GM21390 (cell line): ENCODE data around the gene YBEY.

Experiments
- ATAC-seq: cut with Tn5 transposase; IDR thresholded peaks from one replicate; pipeline ENCODE4 v1.9.1; 2021; ENCODE audit not compliant: unreplicated experiment

The YBEY gene

DNA sequence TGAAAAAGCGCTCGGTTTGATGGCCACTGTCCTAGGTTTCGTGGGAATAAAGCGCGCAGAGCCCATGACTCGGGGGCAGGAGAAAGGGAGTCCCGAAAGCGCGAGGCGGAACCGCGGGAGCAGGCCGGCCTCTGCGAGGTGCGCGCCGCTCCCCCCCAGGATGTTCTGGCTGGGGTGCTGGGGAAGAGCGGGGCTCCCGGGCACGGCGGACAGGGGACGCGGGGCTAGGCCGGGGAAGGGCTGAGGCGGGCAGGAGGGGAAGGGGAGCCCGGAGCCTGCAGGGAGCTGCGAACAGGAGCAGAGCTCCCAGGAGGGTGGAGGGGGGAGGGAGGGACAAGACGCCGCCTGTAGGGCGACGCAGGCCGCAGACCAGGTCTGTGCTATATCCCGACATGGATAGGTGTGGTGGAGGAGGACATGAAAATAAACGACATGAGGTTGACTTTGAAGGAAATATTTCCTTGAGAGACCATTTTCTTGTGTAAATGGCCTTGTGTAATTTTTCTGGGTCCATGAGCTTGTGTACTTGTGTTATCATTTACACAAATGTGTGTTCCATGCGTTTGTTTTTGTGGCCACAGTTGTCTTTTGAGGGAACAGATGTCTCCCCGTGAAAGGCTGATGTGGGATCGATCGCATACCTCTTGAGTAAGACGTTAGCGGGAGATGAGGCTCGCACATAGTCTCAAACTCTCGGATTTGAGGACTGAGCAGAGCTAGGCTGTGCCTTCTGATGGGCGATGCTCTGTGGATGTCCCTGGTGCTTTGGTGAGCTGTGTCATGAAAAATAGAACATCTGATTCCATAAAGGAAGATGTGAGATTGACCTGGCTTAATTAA, 39.2 kb downstream of the YBEY start:
- no peak for ATAC-seq

DNA sequence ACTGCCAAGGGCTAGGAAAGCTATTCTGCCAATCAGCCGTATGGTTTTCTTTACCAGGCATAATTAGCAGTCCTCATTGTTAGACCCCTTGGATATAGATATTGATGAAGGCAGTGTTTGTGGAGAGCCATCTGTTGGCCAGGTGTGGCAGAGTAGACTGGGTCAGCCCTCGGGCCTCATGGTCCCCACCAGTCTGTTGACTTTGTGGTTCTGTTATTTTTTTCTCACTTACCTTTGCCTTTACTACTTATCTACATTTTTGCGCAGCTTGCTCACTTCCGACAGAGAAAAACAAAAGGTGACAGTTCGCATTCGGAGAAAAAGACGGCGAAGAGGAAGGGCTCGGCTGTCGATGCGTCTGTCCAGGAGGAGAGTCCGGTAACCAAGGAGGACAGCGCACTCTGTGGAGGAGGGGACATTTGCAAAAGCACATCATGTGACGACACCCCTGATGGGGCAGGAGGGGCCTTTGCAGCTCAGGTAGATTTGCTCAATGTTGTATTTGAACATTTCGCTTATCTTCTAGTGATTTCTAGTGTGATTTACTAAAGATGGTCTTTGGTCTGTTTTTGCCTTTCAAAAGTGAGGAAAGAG, 40.1 kb downstream of the YBEY start:
- ATAC-seq, result no peak

DNA sequence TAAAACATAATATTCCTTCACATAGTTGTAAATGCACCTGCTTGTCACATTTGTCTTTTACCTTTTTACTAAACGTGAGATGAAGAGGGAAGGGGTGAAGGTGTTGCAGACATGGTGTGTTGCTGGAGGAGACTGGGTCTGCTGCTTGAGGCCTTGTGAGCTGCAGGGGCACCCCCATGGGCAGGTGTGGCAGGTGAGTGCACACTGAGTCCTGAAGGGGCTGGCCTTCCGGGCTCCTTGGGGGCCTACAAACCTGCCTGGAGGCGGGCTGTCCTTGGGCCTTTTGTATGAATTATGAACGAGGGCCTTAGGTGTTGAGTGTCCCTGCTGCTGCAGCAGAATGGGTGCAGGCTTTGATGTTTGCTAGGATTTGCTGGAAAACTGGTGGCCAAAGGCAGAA, 41.6 kb downstream of the YBEY start:
- no peak for ATAC-seq

DNA sequence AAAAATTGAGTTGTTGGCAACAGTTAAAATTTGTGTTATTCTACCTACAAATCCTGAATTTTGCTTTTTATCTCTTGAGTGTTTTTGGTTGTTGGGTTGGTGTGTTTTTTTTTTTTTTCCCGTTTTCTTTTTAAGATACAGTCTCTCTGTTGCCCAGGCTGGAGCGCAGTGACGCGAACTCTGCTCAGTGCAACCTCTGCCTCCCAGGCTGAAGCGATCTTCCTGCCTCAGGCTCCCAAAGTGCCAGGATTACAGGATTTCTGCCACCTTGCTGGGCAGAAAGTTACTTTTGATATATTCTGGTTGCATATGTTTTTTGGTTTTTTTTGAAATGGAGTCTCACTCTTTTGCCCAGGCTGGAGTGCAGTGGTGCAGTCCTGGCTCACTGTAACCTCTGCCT, 42.0 kb downstream of the YBEY start:
- ATAC-seq, result no peak

DNA sequence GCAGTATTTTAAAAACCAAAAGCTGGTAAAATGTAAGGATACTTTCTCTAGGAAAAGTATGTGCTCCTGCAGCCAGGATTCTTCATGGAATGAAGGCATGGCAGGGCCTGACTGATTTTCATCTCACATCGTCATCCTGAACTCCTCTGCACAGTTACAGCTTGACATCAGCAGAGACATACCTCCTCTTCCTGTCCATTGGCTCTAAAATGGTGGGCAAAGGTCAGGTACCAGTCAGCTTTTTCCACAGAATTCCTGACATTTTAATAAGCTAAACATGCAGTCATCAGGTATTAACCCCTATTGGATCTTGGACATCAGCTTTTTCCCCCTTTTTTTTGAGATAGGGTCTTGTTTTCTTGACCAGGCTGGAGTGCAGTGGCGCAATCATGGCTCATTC, 43.7 kb downstream of the YBEY start:
- no peak for ATAC-seq

DNA sequence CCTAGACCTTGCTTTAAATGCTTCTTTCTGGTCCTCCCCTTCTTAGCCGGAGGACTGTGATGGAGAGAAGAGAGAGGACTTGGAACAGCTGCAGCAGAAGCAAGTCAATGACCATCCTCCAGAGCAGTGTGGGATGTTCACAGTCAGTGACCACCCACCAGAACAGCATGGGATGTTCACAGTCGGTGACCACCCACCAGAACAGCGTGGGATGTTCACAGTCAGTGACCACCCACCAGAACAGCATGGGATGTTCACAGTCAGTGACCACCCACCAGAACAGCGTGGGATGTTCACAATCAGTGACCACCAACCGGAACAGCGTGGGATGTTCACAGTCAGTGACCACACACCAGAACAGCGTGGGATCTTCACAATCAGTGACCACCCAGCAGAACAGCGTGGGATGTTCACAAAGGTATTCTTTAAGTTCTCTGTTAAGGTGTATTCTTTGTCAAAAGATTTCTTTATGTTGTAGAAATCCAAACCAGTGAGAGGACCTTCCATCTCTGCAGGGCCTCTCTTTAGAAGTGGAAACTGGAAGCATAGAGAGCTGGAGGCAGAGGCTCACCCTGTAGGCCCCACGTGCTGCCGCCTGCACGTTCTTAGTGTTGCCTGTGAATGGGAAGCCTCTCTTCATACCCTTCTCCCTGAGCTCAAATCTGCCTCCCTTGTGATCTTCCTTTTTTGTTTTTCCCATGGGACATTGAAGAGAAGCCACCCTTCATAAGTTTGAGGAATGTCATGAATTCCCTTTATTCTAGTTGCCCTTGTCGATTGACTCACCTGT, 48.4 kb downstream of the YBEY start:
- ATAC-seq, result no peak

DNA sequence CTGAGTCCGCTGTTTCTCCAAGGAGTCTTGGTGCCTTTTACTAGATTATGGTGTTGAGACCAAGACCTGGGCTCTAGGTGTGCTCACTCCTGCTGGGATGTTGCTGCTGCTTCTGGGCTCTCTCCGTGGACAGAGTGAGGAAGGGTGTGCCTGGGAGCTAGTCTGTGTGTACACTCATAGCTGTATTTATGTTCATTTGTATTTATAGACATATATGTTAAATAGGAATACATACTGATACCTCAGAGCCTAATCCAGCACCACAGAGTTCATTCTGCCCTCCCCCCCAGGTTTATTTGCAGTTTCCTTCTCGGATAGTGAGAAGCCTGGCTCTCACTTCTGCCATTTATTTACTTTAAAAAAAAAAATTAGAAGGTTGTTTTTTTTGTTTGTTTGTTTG, 50.5 kb downstream of the YBEY start:
- ATAC-seq, result no peak

DNA sequence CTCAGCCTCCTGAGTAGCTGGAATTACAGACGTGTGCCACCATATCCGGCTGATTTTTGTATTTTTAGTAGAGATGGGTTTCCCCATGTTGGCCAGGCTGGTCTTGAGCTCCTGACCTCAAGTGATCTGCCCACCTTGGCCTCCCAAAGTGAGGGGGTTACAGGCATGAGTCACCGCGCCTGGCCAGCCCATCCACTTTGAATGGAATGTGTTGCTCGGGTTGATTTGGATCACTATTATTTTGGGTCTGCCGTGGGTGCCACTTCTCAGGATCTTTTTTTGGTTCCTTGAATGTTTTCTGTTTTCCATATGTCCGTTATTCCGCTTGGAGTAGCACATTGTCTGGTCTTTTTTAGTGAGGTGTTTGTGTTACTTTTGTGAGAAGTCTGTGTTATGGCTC, 54.9 kb downstream of the YBEY start:
- ATAC-seq, result no peak

DNA sequence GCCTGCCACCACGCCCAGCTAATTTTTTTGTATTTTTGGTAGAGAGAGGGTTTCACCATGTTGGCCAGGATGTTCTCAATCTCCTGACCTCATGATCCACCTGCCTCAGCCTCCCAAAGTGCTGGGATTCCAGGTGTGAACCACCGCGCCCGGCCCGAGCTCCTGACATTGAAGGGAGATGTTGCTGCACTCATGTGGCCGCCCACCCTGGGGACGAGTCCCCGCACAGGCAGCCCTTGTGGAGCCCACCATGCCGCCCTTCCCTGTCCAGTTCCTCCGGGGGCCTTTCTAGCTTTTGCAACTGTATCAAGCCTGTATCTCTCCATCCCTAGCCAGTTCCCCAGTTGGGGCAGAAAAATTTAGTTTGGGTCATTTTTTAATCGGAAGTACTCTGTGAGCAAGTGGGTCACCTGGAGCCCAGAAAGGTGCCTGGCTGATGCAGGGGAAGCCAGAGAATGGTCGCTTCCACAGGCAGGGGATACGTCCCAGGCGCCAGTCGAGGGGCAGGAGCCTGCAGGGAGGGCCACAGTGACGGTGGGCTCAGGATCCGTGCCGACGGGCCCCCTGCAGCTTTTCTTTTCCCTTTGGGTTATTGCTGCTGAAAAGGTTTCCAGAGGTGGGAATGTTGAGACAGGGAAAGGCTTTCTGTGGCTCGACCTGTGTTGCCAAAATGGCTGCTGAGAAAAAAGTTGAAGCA, 58.2 kb downstream of the YBEY start:
- ATAC-seq, result no peak

DNA sequence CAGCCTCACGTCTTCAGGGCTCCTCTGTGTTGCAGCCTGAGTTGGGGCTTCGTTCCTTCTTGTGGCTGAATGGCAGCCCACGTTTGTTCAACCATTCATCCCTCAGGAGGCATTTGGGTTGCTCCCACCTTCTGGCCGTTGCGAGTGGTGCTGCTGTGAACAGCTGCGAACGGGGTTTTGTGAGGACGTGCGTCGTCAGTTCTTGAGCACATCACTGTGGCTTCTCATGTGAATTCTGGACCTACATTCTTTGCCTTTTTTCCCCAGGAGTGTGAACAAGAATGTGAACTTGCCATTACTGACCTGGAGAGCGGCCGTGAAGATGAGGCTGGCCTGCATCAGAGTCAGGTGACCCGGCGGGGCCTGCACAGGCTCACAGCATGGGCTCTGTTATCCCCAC, 59.7 kb downstream of the YBEY start:
- ATAC-seq, result no peak

DNA sequence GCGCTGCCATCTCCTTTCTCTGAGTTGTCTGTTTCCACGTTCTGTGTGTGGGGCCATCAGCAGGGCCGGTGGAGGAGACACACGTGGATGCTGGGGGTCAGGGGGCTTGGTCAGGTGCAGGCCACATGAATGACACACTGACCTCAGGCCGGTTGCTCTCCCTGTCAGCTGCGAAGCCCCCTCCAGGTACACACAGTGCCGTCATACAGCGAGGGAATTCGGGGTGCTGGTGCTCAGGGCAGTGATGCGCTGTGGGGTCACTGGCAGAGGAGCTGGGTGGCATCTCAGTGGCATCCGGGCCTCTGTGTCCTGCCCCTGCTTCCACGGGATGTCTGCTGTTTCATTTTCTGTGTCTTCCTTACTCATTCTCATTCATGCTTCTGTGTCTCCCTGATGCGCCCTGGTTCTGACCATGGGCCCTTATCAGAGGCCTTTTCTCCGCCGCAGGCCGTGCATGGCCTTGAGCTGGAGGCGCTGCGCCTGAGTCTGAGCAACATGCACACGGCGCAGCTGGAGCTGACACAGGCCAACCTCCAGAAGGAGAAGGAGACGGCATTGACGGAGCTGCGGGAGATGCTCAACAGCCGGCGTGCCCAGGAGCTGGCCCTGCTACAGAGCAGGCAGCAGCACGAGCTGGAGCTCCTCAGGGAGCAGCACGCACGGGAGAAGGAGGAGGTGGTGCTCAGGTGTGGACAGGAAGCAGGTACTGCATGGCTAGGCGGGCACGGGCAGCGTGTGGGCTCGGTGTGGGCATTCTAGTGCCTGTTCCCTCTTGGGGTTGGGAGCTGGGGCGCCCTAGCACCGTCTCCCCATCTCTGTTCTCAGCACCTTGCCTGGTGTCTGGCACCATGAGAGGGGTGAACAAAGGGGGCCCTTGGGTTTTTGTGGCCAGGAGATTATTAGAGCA, 60.4 kb downstream of the YBEY start:
- no peak for ATAC-seq

DNA sequence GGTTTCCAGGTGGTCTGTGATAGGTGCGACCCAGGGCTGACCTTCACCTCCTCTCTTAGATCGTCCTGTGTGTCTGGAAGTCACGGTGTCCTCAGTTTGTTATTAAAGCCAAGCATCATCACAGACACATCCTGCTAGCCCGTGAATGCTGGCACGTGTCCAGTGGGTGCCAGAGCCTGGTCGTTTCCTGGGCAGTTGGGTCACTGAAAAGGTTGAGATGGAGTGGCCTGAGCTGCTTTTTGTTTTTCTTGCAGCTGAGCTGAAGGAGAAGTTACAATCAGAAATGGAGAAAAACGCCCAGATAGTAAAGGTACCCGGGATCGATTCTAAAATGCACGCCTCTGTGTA, 61.0 kb downstream of the YBEY start:
- ATAC-seq, result no peak
